Gastroesophageal sphincter (tissue), 4 donors: ENCODE results near the gene MACROD2. TPM values are rescaled to one million over a fixed set of nuclear protein-coding genes. Genes with fewer than 3 reads are reported as not detected.

Experiments
- ATAC-seq: fragments of 150-250 bp; one replicate; pipeline ENCODE4 v1.9.1; 2016; ENCODE audit warnings: mild to moderate bottlenecking, moderate library complexity
- H3K27ac ChIP-seq, 4 donors: fragments of 200-600 bp; sonication (generic) in 3 of 4; 1 replicate in 3 of 4; 2 replicates in 1 of 4; pipeline ENCODE4 v1.5.1; 2016 to 2019
- H3K27me3 ChIP-seq: fragments of 200-600 bp; sonication (generic); one replicate; pipeline ENCODE4 v1.5.1; 2019
- H3K36me3 ChIP-seq, 2 donors: fragments of 200-600 bp; sonication (generic); one replicate each; pipeline ENCODE4 v1.5.1; 2019; ENCODE audit warnings: control low read depth in 1 of 2
- H3K4me1 ChIP-seq, 3 donors: fragments of 200-600 bp; sonication (generic); 1 replicate in 2 of 3; 2 replicates in 1 of 3; pipeline ENCODE4 v1.5.1; 2016 to 2019; ENCODE audit warnings: control low read depth in 2 of 3
- H3K4me3 ChIP-seq, 2 donors: fragments of 200-600 bp; sonication (generic); one replicate each; pipeline ENCODE4 v1.5.1; 2019; ENCODE audit warnings: mild to moderate bottlenecking in 1 of 2, moderate library complexity in 1 of 2
- H3K9me3 ChIP-seq, 3 donors: fragments of 200-600 bp; sonication (generic); one replicate each; pipeline ENCODE4 v1.5.1; 2017 to 2019; ENCODE audit warnings: control low read depth in 2 of 3
- EP300 ChIP-seq: sonication (generic); formaldehyde crosslinking; IDR thresholded peaks from one replicate; pipeline ENCODE4 v1.6.1; 2017; ENCODE audit warnings: antibody characterized with exemption, mild to moderate bottlenecking
- POLR2A ChIP-seq, 2 donors: fragments of 450-650 bp; IDR thresholded peaks; one replicate each; pipeline ENCODE4 v1.6.1; 2017; ENCODE audit warnings: antibody characterized with exemption in 2 of 2, mild to moderate bottlenecking in 2 of 2, moderate library complexity in 1 of 2
- POLR2AphosphoS5 ChIP-seq: sonication (generic); formaldehyde crosslinking; IDR thresholded peaks from one replicate; pipeline ENCODE4 v1.6.1; 2017; ENCODE audit warnings: antibody characterized with exemption
- WGBS, 2 donors: methylation state at CpG; one replicate each; pipeline ENCODE4 v1.1.5; 2018; ENCODE audit warnings: low coverage in 1 of 2; 5-methylcytosine and 5-hydroxymethylcytosine counted together
- total RNA-seq, 4 donors: library from RNA; depleted of rRNA; stranded (reverse); fragments of >200 nt; gene quantifications; one replicate each; pipeline ENCODE4 v1.1.0, GENCODE V29; 2016
- TF ChIP-seq, protein P1 (sequence below), 4 experiments: fragments of 200-600 bp in 2 of 4; fragments of 450-650 bp in 2 of 4; sonication (generic) in 1 of 4; IDR thresholded peaks; one replicate each; pipeline ENCODE4 v1.5.1; 2017 to 2019; ENCODE audit warnings: antibody characterized with exemption in 4 of 4, mild to moderate bottlenecking in 2 of 4, moderate library complexity in 2 of 4

Gene MACROD2
- total RNA-seq, 4 donors from 2014 or later = 4.0 to 12.1 (median 7.4) TPM

- H3K4me1 ChIP-seq = no peaks in the 10 kb centered on the region
- no peaks in the 10 kb centered on the region for H3K9me3 ChIP-seq
- no peak overlapping the region for H3K4me3 ChIP-seq
- ATAC-seq = no peak
- no peak for TF ChIP-seq POLR2AphosphoS5
- TF ChIP-seq, protein P1, sequence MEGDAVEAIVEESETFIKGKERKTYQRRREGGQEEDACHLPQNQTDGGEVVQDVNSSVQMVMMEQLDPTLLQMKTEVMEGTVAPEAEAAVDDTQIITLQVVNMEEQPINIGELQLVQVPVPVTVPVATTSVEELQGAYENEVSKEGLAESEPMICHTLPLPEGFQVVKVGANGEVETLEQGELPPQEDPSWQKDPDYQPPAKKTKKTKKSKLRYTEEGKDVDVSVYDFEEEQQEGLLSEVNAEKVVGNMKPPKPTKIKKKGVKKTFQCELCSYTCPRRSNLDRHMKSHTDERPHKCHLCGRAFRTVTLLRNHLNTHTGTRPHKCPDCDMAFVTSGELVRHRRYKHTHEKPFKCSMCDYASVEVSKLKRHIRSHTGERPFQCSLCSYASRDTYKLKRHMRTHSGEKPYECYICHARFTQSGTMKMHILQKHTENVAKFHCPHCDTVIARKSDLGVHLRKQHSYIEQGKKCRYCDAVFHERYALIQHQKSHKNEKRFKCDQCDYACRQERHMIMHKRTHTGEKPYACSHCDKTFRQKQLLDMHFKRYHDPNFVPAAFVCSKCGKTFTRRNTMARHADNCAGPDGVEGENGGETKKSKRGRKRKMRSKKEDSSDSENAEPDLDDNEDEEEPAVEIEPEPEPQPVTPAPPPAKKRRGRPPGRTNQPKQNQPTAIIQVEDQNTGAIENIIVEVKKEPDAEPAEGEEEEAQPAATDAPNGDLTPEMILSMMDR (IDR thresholded peaks at IDR 0.05) = no peak
- no peak for TF ChIP-seq POLR2A (IDR thresholded peaks at IDR 0.05)
- no peak for TF ChIP-seq EP300
- H3K27me3 ChIP-seq = no peaks in the 10 kb centered on the region
- 78% methylated on average over 1 of the region's 1 CpG; no CpG with 5 or more reads in 1 of the 2 donors for WGBS, 2 donors
- no peak overlapping the region for H3K27ac ChIP-seq
- H3K36me3 ChIP-seq = no peaks in the 10 kb centered on the region
Measured at GRCh38 chr20:14947536-14947935, 952.2 kb downstream of the MACROD2 start.

- H3K36me3 ChIP-seq = no peaks in the 10 kb centered on the region
- H3K9me3 ChIP-seq = no peaks in the 10 kb centered on the region
- TF ChIP-seq POLR2AphosphoS5 (no peak), EP300 (no peak), POLR2A (IDR thresholded peaks at IDR 0.05) (no peak)
- TF ChIP-seq, protein P1 (IDR thresholded peaks at IDR 0.05) = no peak
- ATAC-seq = no peak
- H3K27ac ChIP-seq = no peak overlapping the region
- H3K27me3 ChIP-seq = no peaks in the 10 kb centered on the region
- no peaks in the 10 kb centered on the region for H3K4me1 ChIP-seq
- 57 to 80% methylated on average over 1 of the region's 1 CpG for WGBS, 2 donors
- no peak overlapping the region for H3K4me3 ChIP-seq
Measured at GRCh38 chr20:14947946-14948345, 952.6 kb downstream of the MACROD2 start.

DNA sequence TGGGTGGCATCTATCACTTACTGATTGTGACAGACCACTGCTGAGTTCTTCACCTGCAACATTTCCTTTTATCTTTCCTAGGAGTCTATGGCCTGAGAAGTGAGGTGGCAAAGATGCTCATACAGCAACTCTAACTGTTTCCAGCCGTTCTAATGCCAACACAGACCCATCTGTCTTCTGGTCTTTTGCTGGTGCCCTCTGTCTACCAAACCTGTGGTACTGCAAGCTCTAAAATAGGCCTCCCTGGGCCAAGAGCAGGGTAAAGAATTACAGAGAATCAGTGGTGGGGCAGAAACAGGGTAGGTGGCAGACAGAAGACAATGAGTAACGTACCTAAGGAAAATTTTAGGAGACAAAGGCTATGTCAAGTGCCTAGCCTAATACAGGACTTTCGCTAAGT lies 953.1 kb downstream of the MACROD2 start:
- no peak for ATAC-seq
- Histone ChIP-seq H3K27ac (no peak overlapping the region), H3K4me3 (no peak overlapping the region), H3K9me3 (no peaks in the 10 kb centered on the region), H3K36me3 (no peaks in the 10 kb centered on the region), H3K27me3 (no peaks in the 10 kb centered on the region), H3K4me1 (no peaks in the 10 kb centered on the region)
- TF ChIP-seq, protein P1 (IDR thresholded peaks at IDR 0.05) = no peak
- 81 to 100% methylated on average over 1 to 3 of the region's 3 CpGs for WGBS, 2 donors

DNA sequence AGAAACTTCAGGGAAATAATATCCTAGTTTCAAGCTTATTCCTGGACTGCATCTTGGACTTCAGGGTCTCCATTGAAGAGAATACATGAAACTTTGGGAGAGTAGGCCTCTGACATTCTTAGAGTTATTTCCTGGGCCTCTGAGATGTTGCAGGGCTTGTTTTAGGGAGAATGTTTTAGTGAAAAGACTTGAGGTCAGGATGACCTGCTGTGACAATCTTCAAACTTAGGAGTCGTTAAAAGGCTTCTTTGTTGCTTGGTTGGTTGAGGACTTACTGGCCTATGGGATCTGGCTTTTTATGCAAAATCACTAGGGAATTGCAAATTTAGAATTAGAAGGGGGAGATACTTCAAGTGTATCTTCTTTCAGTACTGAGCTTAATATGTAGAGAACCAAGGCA lies 955.3 kb downstream of the MACROD2 start:
- Histone ChIP-seq H3K27ac (no peak overlapping the region), H3K4me3 (no peak overlapping the region), H3K9me3 (no peaks in the 10 kb centered on the region), H3K36me3 (no peaks in the 10 kb centered on the region), H3K4me1 (no peaks in the 10 kb centered on the region), H3K27me3 (no peaks in the 10 kb centered on the region)
- ATAC-seq = no peak
- no peak for TF ChIP-seq POLR2A (IDR thresholded peaks at IDR 0.05)
- TF ChIP-seq POLR2AphosphoS5 = no peak
- TF ChIP-seq, protein P1 (IDR thresholded peaks at IDR 0.05) = no peak
- TF ChIP-seq EP300 = no peak
- WGBS, 2 donors = 80 to 86% methylated on average over 1 of the region's 1 CpG

- Histone ChIP-seq H3K4me3 (no peak overlapping the region), H3K4me1 (no peaks in the 10 kb centered on the region), H3K27me3 (no peaks in the 10 kb centered on the region), H3K27ac (no peak overlapping the region), H3K36me3 (no peaks in the 10 kb centered on the region), H3K9me3 (no peaks in the 10 kb centered on the region)
- no peak for ATAC-seq
- no peak for TF ChIP-seq POLR2AphosphoS5
- TF ChIP-seq, protein P1 (IDR thresholded peaks at IDR 0.05) = no peak
- no peak for TF ChIP-seq EP300
- no peak for TF ChIP-seq POLR2A (IDR thresholded peaks at IDR 0.05)
- 67 to 83% methylated on average over 1 of the region's 1 CpG for WGBS, 2 donors
Measured at GRCh38 chr20:14951105-14951504, 955.8 kb downstream of the MACROD2 start.
